Vagina (tissue), 2 donors: ENCODE results near the gene NID2.

Source experiments
- CTCF ChIP-seq, 3 experiments: fragments of 450-650 bp in 2 of 3; fragments of 200-600 bp in 1 of 3; sonication (generic) in 1 of 3; IDR thresholded peaks; one replicate each; pipeline ENCODE4 v1.5.1; 2017 to 2019; ENCODE audit warnings: antibody characterized with exemption in 3 of 3, mild to moderate bottlenecking in 2 of 3, moderate library complexity in 2 of 3
- POLR2A ChIP-seq, 2 donors: fragments of 450-650 bp; IDR thresholded peaks; one replicate each; pipeline ENCODE4 v1.6.1; 2017; ENCODE audit warnings: antibody characterized with exemption in 2 of 2, mild to moderate bottlenecking in 2 of 2, moderate library complexity in 2 of 2

GRCh38 chr14:52051251-52051650 lies 17.6 kb downstream of the NID2 start:
- TF ChIP-seq POLR2A (IDR thresholded peaks at IDR 0.05) (no peak), CTCF (IDR thresholded peaks at IDR 0.05) (no peak)
